HEK293T (cell line): ENCODE results near the gene LCN15.
A peak's percentile ranks its signal among the peaks of the same experiment; 100 is the strongest.

Experiments
- LEF1 ChIP-seq: fragments of 450-650 bp; IDR thresholded peaks from 2 replicates; pipeline ENCODE4 v1.6.1; 2017; ENCODE audit warnings: mild to moderate bottlenecking, borderline replicate concordance
- TF ChIP-seq, protein P1 (sequence below): fragments of 450-650 bp; IDR thresholded peaks from 2 replicates; pipeline ENCODE4 v1.6.1; 2016

DNA sequence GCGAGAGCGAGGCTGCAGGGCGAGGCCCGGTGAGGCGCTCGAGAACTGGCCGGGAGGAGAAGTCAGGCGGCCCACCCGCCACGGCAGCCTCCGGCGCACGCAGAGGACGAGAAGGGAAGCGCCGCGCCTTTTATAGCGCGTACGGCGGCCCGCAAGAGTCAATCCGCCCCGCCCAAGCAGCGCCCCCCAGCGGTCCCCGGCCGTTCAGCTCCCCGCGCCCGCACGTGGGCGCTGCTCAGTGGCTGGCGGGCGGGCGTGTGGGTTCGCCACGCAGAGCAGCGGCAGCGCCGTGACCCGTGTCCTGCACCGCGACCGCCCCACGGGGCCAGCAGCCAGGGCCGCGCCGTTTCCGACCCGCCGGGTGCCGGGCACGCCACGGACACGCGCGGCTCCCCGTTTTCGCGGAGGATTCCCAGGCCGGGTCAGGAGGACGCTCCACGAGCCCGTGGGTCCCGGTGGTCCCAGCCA lies 36.2 kb downstream of the LCN15 start:
- TF ChIP-seq, protein P1, sequence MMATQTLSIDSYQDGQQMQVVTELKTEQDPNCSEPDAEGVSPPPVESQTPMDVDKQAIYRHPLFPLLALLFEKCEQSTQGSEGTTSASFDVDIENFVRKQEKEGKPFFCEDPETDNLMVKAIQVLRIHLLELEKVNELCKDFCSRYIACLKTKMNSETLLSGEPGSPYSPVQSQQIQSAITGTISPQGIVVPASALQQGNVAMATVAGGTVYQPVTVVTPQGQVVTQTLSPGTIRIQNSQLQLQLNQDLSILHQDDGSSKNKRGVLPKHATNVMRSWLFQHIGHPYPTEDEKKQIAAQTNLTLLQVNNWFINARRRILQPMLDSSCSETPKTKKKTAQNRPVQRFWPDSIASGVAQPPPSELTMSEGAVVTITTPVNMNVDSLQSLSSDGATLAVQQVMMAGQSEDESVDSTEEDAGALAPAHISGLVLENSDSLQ, result no peak
- peak; percentile 88; the same call in 1 of the 2 replicates for TF ChIP-seq LEF1
